Lung (tissue), 12 donors: ENCODE measurements around the gene PDE1C. TPM values are rescaled to one million over a fixed set of nuclear protein-coding genes. Genes with fewer than 3 reads are reported as not detected.

Source experiments
- ATAC-seq: fragments of 200-7000 bp; cut with Tn5 transposase; one replicate; pipeline ENCODE4 v1.9.1; 2020; ENCODE audit warnings: moderate number of reproducible peaks; ENCODE audit not compliant: insufficient read depth, low FRiP score
- DNase-seq, 3 donors: peaks; one replicate each; pipeline ENCODE4 v3.0.0-alpha.2; 2013 to 2017
- H3K27ac ChIP-seq, 2 donors: one replicate each; pipeline ENCODE4 v1.5.1; 2013; ENCODE audit warnings: mild to moderate bottlenecking in 2 of 2, moderate library complexity in 2 of 2, control low read depth in 1 of 2, inconsistent platforms in 1 of 2, low read depth in 1 of 2, low read length in 1 of 2
- H3K27me3 ChIP-seq, 3 donors: one replicate each; pipeline ENCODE4 v1.5.1; 2013; ENCODE audit warnings: low read length in 2 of 3; ENCODE audit not compliant: control insufficient read depth in 3 of 3, insufficient read depth in 3 of 3
- H3K36me3 ChIP-seq, 4 donors: one replicate each; pipeline ENCODE4 v1.5.1; 2013; ENCODE audit warnings: low read length in 4 of 4, mild to moderate bottlenecking in 1 of 4, moderate library complexity in 1 of 4; ENCODE audit not compliant: control insufficient read depth in 4 of 4, insufficient read depth in 4 of 4
- H3K4me1 ChIP-seq, 5 donors: one replicate each; pipeline ENCODE4 v1.5.1; 2013; ENCODE audit warnings: low read length in 5 of 5, mild to moderate bottlenecking in 2 of 5, moderate library complexity in 1 of 5; ENCODE audit not compliant: control insufficient read depth in 5 of 5, insufficient read depth in 5 of 5
- H3K4me3 ChIP-seq: one replicate; pipeline ENCODE4 v1.5.1; 2013; ENCODE audit warnings: mild to moderate bottlenecking, control low read depth, moderate library complexity
- H3K9ac ChIP-seq, 2 donors: one replicate each; pipeline ENCODE4 v1.5.1; 2013; ENCODE audit warnings: low read length in 2 of 2, control low read depth in 1 of 2; ENCODE audit not compliant: insufficient read depth in 1 of 2
- H3K9me3 ChIP-seq, 4 donors: one replicate each; pipeline ENCODE4 v1.5.1; 2013; ENCODE audit warnings: low read length in 3 of 4, mild to moderate bottlenecking in 1 of 4, moderate library complexity in 1 of 4; ENCODE audit not compliant: control insufficient read depth in 4 of 4, insufficient read depth in 3 of 4
- CTCF ChIP-seq: IDR thresholded peaks from 2 replicates; pipeline ENCODE4 v1.5.1; 2012; ENCODE audit warnings: mild to moderate bottlenecking; ENCODE audit errors: control extremely low read depth, extremely low read depth
- WGBS, 2 donors: extraction: QIAGEN DNeasy Blood & Tissue Kit; methylation state at CpG; one replicate each; pipeline ENCODE4 v1.1.7; 2013; 5-methylcytosine and 5-hydroxymethylcytosine counted together
- polyA plus RNA-seq, 2 donors: library from polyadenylated mRNA; stranded (reverse); fragments of 200-250 nt; gene quantifications; one replicate each; pipeline ENCODE4 v1.2.1, GENCODE V29; 2013
- total RNA-seq, 2 donors: library from RNA; depleted of rRNA in 1 of 2; stranded (reverse); fragments of >200 nt in 1 of 2; gene quantifications; one replicate each; pipeline ENCODE4 v1.2.1, GENCODE V29; 2014 to 2021
- donor health status: control.
- donor health status: control.
- donor health status: Bipolar disorder and iron deficiency.
- donor health status: healthy.
- donor health status: DM: yes; HTN: yes; CAD: no.

PDE1C gene
- total and polyA plus RNA-seq, 4 donors, result 1.9 to 14.3 (median 6.1) TPM

GRCh38 chr7:31816810-31817209, 253.4 kb downstream of the PDE1C start:
- ATAC-seq, result no peak
- WGBS, 2 donors, result 67 to 73% methylated on average over 5 of the region's 5 CpGs
- Histone ChIP-seq H3K36me3 (peaks cover 0 to 15% (median 0%) of the 10 kb centered on the region in 4 donors), H3K9ac (no peak overlapping the region), H3K9me3 (peaks cover 0 to 3% (median 0%) of the 10 kb centered on the region in 4 donors), H3K4me1 (no peaks in the 10 kb centered on the region), H3K27ac (no peak overlapping the region), H3K4me3 (no peak overlapping the region), H3K27me3 (no peaks in the 10 kb centered on the region)
- DNase-seq, result no peak
- no peak for TF ChIP-seq CTCF

DNA sequence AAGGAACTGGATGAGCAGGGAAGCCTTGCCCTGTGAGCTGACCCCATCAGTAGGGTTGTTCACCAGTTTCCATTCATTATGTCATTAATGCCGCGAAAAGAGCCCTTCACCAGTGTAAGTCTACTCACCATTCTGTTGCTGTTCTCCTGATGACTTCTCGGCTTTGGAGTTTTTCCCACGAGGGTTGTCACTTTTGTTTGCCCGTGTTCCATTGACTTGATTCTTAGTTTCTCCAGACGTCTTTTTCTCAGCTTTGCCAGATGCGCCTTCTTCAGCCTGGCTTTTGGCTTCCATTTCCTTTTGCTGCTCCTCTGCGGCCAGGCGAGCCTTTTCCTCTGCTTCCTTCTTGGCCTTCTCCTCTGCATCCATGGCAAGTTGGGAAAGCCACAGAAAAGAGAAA, 254.4 kb downstream of the PDE1C start:
- Histone ChIP-seq H3K27me3 (no peaks in the 10 kb centered on the region), H3K4me1 (no peaks in the 10 kb centered on the region), H3K36me3 (peaks cover 0 to 15% (median 0%) of the 10 kb centered on the region in 4 donors), H3K9me3 (peaks cover 0 to 3% (median 0%) of the 10 kb centered on the region in 4 donors), H3K9ac (no peak overlapping the region), H3K27ac (no peak overlapping the region), H3K4me3 (no peak overlapping the region)
- DNase-seq, result no peak
- no peak for TF ChIP-seq CTCF
- no peak for ATAC-seq
- WGBS, 2 donors, result 89 to 94% methylated on average over 9 of the region's 9 CpGs

GRCh38 chr7:31814187-31814586, 256.0 kb downstream of the PDE1C start:
- H3K27ac ChIP-seq, result no peak overlapping the region
- H3K9me3 ChIP-seq, result peaks cover 0 to 3% (median 0%) of the 10 kb centered on the region in 4 donors
- WGBS, 2 donors, result 77 to 84% methylated on average over 3 of the region's 3 CpGs
- no peak for TF ChIP-seq CTCF
- ATAC-seq (no peak), DNase-seq (no peak)
- no peak overlapping the region for H3K9ac ChIP-seq
- no peaks in the 10 kb centered on the region for H3K4me1 ChIP-seq
- peaks cover 0 to 15% (median 0%) of the 10 kb centered on the region in 4 donors for H3K36me3 ChIP-seq
- no peak overlapping the region for H3K4me3 ChIP-seq
- H3K27me3 ChIP-seq, result no peaks in the 10 kb centered on the region
